HepG2 (cell line): ENCODE results near the gene ACOX3.

Source experiments
- CHD4 ChIP-seq: fragments of 200-600 bp; sonication (generic); IDR thresholded peaks from 2 replicates; pipeline ENCODE4 v1.7.0; 2017; ENCODE audit warnings: mild to moderate bottlenecking, low read length, borderline replicate concordance
- EP300 ChIP-seq, 3 experiments: sonication (generic) in 1 of 3; formaldehyde crosslinking in 1 of 3; IDR thresholded peaks; 2 replicates each; pipeline versions ENCODE4 v1.5.1 to v1.6.1; 2011 to 2020; ENCODE audit warnings: low read depth in 2 of 3, low read length in 2 of 3, borderline replicate concordance in 1 of 3, improper control_type of control experiment in 1 of 3, mild to moderate bottlenecking in 1 of 3, missing genetic modification reagents in 1 of 3, moderate library complexity in 1 of 3
- FOXM1 ChIP-seq: sonication (generic); formaldehyde crosslinking; IDR thresholded peaks from 2 replicates; pipeline ENCODE4 v1.5.0; 2020; ENCODE audit warnings: missing genetic modification reagents
- IRX3 ChIP-seq: sonication (generic); formaldehyde crosslinking; IDR thresholded peaks from 2 replicates; pipeline ENCODE4 v1.8.1; 2023; ENCODE audit warnings: mild to moderate bottlenecking, low read depth, missing genetic modification reagents, borderline replicate concordance
- ZNF335 ChIP-seq: sonication (generic); formaldehyde crosslinking; IDR thresholded peaks from 2 replicates; pipeline ENCODE4 v1.4.0; 2020; ENCODE audit warnings: missing genetic modification reagents
- ZNF615 ChIP-seq: sonication (generic); formaldehyde crosslinking; IDR thresholded peaks from 2 replicates; pipeline ENCODE4 v1.5.0; 2020; ENCODE audit warnings: mild to moderate bottlenecking, missing genetic modification reagents, borderline replicate concordance
- ZNF672 ChIP-seq: sonication (generic); formaldehyde crosslinking; IDR thresholded peaks from 2 replicates; pipeline ENCODE4 v1.8.1; 2022; ENCODE audit warnings: missing genetic modification reagents
- ZNF891 ChIP-seq: sonication (generic); formaldehyde crosslinking; IDR thresholded peaks from 2 replicates; pipeline ENCODE4 v1.5.0; 2020; ENCODE audit warnings: mild to moderate bottlenecking, missing genetic modification reagents
- TF ChIP-seq, protein P1 (sequence below): sonication (generic); formaldehyde crosslinking; IDR thresholded peaks from 2 replicates; pipeline ENCODE4 v1.5.0; 2020; ENCODE audit warnings: mild to moderate bottlenecking, missing genetic modification reagents, moderate library complexity
- TF ChIP-seq, protein P2 (sequence below), 2 experiments: IDR thresholded peaks; 2 replicates each; pipeline ENCODE4 v1.6.1; 2011 to 2012; ENCODE audit warnings: low read length in 2 of 2, borderline replicate concordance in 1 of 2, low read depth in 1 of 2, mild to moderate bottlenecking in 1 of 2, moderate library complexity in 1 of 2

DNA sequence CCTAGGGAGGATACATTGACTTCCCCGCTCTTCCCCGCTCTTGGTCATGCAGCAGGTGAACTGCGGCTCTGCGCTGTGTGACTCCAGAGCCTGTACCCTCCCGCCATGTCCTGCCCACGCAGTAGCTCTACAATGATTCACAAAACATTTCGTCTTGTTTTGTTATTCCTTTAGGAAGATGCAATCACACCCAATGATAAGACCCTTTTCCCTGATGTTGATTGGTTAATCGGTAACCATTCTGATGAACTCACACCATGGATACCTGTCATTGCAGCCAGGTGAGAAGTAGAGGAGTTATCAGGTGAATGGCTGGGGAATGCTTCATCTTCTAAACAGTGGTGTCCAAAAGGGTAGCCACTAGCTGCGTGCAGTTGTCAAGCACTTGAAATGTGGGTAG, 23.3 kb upstream of the ACOX3 start:
- TF ChIP-seq ZNF891 (no peak), ZNF335 (no peak), IRX3 (CRISPR knock-in tag) (no peak), ZNF672 (no peak), EP300 (IDR thresholded peaks at IDR 0.05; ENCODE audit: low read depth in 2 of 2, low read length in 2 of 2) (no peak), EP300 (CRISPR knock-in tag; IDR thresholded peaks at IDR 0.05; ENCODE audit: borderline replicate concordance) (no peak), CHD4 (no peak), ZNF615 (CRISPR knock-in tag) (no peak), FOXM1 (no peak)
- TF ChIP-seq, protein P1, sequence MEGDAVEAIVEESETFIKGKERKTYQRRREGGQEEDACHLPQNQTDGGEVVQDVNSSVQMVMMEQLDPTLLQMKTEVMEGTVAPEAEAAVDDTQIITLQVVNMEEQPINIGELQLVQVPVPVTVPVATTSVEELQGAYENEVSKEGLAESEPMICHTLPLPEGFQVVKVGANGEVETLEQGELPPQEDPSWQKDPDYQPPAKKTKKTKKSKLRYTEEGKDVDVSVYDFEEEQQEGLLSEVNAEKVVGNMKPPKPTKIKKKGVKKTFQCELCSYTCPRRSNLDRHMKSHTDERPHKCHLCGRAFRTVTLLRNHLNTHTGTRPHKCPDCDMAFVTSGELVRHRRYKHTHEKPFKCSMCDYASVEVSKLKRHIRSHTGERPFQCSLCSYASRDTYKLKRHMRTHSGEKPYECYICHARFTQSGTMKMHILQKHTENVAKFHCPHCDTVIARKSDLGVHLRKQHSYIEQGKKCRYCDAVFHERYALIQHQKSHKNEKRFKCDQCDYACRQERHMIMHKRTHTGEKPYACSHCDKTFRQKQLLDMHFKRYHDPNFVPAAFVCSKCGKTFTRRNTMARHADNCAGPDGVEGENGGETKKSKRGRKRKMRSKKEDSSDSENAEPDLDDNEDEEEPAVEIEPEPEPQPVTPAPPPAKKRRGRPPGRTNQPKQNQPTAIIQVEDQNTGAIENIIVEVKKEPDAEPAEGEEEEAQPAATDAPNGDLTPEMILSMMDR (CRISPR knock-in tag): no peak
- TF ChIP-seq, protein P2, sequence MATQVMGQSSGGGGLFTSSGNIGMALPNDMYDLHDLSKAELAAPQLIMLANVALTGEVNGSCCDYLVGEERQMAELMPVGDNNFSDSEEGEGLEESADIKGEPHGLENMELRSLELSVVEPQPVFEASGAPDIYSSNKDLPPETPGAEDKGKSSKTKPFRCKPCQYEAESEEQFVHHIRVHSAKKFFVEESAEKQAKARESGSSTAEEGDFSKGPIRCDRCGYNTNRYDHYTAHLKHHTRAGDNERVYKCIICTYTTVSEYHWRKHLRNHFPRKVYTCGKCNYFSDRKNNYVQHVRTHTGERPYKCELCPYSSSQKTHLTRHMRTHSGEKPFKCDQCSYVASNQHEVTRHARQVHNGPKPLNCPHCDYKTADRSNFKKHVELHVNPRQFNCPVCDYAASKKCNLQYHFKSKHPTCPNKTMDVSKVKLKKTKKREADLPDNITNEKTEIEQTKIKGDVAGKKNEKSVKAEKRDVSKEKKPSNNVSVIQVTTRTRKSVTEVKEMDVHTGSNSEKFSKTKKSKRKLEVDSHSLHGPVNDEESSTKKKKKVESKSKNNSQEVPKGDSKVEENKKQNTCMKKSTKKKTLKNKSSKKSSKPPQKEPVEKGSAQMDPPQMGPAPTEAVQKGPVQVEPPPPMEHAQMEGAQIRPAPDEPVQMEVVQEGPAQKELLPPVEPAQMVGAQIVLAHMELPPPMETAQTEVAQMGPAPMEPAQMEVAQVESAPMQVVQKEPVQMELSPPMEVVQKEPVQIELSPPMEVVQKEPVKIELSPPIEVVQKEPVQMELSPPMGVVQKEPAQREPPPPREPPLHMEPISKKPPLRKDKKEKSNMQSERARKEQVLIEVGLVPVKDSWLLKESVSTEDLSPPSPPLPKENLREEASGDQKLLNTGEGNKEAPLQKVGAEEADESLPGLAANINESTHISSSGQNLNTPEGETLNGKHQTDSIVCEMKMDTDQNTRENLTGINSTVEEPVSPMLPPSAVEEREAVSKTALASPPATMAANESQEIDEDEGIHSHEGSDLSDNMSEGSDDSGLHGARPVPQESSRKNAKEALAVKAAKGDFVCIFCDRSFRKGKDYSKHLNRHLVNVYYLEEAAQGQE (IDR thresholded peaks at IDR 0.05; ENCODE audit: borderline replicate concordance in 1 of 2, low read depth in 1 of 2, low read length in 2 of 2): no peak
